ENCODE measurements around the gene SLC36A4.
"Not testable (repeated sequence)": the region's sequence is repeated elsewhere in the genome, so short reads cannot be mapped to it uniquely, and the experiment has no call there.

Gene SLC36A4

GRCh38 chr11:93194673-93195291 lies 3.0 kb downstream of the SLC36A4 start:
- DNase-seq (ENCODE audit: low spot score): no peak

- no peak for DNase-seq (ENCODE audit: low spot score)
Measured at GRCh38 chr11:93193731-93194130, 4.1 kb downstream of the SLC36A4 start.

- no peak for DNase-seq (ENCODE audit: low spot score)
Measured at GRCh38 chr11:93192163-93192562, 5.6 kb downstream of the SLC36A4 start.

- DNase-seq (ENCODE audit: low spot score): no peak
Measured at GRCh38 chr11:93189462-93189861, 8.3 kb downstream of the SLC36A4 start.

GRCh38 chr11:93188726-93189125 lies 9.1 kb downstream of the SLC36A4 start:
- no peak for DNase-seq (ENCODE audit: low spot score)

- no peak for DNase-seq (ENCODE audit: low spot score)
Measured at GRCh38 chr11:93187290-93187689, 10.5 kb downstream of the SLC36A4 start.

- DNase-seq (ENCODE audit: low spot score): not testable (repeated sequence)
Measured at GRCh38 chr11:93177891-93178290, 19.9 kb downstream of the SLC36A4 start.

GRCh38 chr11:93169950-93170561 lies 27.7 kb downstream of the SLC36A4 start:
- DNase-seq (ENCODE audit: low spot score): no peak

GRCh38 chr11:93169143-93169542 lies 28.6 kb downstream of the SLC36A4 start:
- no peak for DNase-seq (ENCODE audit: low spot score)

- DNase-seq (ENCODE audit: low spot score): no peak
Measured at GRCh38 chr11:93166862-93167261, 30.9 kb downstream of the SLC36A4 start.

- no peak for DNase-seq (ENCODE audit: low spot score)
Measured at GRCh38 chr11:93166194-93166593, 31.6 kb downstream of the SLC36A4 start.

- DNase-seq (ENCODE audit: low spot score): no peak
Measured at GRCh38 chr11:93160808-93161207, 37.0 kb downstream of the SLC36A4 start.

GRCh38 chr11:93160156-93160555 lies 37.6 kb downstream of the SLC36A4 start:
- no peak for DNase-seq (ENCODE audit: low spot score)

- DNase-seq (ENCODE audit: low spot score): no peak
Measured at GRCh38 chr11:93159721-93160120, 38.1 kb downstream of the SLC36A4 start.

GRCh38 chr11:93155738-93156137 lies 42.1 kb downstream of the SLC36A4 start:
- no peak for DNase-seq (ENCODE audit: low spot score)

- DNase-seq (ENCODE audit: low spot score): no peak
Measured at GRCh38 chr11:93145390-93145915, 52.3 kb downstream of the SLC36A4 start.

- no peak for DNase-seq (ENCODE audit: low spot score)
Measured at GRCh38 chr11:93143800-93144199, 54.0 kb downstream of the SLC36A4 start.

- no peak for DNase-seq (ENCODE audit: low spot score)
Measured at GRCh38 chr11:93143186-93143585, 54.6 kb downstream of the SLC36A4 start.

GRCh38 chr11:93133488-93134109 lies 64.2 kb downstream of the SLC36A4 start:
- no peak for DNase-seq (ENCODE audit: low spot score)

GRCh38 chr11:93132836-93133235 lies 65.0 kb downstream of the SLC36A4 start:
- no peak for DNase-seq (ENCODE audit: low spot score)

GRCh38 chr11:93131709-93132108 lies 66.1 kb downstream of the SLC36A4 start:
- DNase-seq (ENCODE audit: low spot score): no peak

GRCh38 chr11:93128574-93128973 lies 69.2 kb downstream of the SLC36A4 start:
- DNase-seq (ENCODE audit: low spot score): no peak

- no peak for DNase-seq (ENCODE audit: low spot score)
Measured at GRCh38 chr11:93123351-93123898, 74.4 kb downstream of the SLC36A4 start.
